Right lobe of liver (tissue), 6 donors: Measurements from ENCODE around the gene GRM5. TPM values are rescaled to one million over a fixed set of nuclear protein-coding genes. Genes with fewer than 3 reads are reported as not detected.

Experiments
- ATAC-seq, 4 donors: fragments of 200-7000 bp; cut with Tn5 transposase; one replicate each; pipeline ENCODE4 v1.9.1; 2020; ENCODE audit warnings: mild to moderate bottlenecking in 4 of 4, moderate library complexity in 4 of 4
- DNase-seq, 3 donors: peaks; one replicate each; pipeline ENCODE4 v3.0.0-alpha.2; 2020
- H3K27ac ChIP-seq, 3 donors: fragments of 200-600 bp; one replicate each; pipeline ENCODE4 v1.8.0; 2022
- H3K27me3 ChIP-seq, 2 donors: fragments of 200-600 bp; one replicate each; pipeline ENCODE4 v1.8.0; 2022
- H3K36me3 ChIP-seq, 4 donors: fragments of 200-600 bp; sonication (generic) in 1 of 4; one replicate each; pipeline versions ENCODE4 v1.5.1 to v1.8.0; 2017 to 2022; ENCODE audit warnings: control low read depth in 1 of 4
- H3K4me1 ChIP-seq, 4 donors: fragments of 200-600 bp; sonication (generic) in 1 of 4; one replicate each; pipeline versions ENCODE4 v1.5.1 to v1.8.0; 2017 to 2022; ENCODE audit warnings: control low read depth in 1 of 4
- H3K4me3 ChIP-seq, 3 donors: fragments of 200-600 bp; one replicate each; pipeline ENCODE4 v1.8.0; 2022
- H3K9me3 ChIP-seq, 4 donors: fragments of 200-600 bp; sonication (generic) in 1 of 4; one replicate each; pipeline versions ENCODE4 v1.5.1 to v1.8.0; 2017 to 2022; ENCODE audit warnings: control low read depth in 1 of 4
- CTCF ChIP-seq, 4 donors: fragments of 200-600 bp in 3 of 4; fragments of 450-650 bp in 1 of 4; IDR thresholded peaks; one replicate each; pipeline versions ENCODE4 v1.5.1 to v1.8.0; 2016 to 2022; ENCODE audit warnings: antibody characterized with exemption in 4 of 4, mild to moderate bottlenecking in 2 of 4
- POLR2A ChIP-seq: fragments of 450-650 bp; IDR thresholded peaks from one replicate; pipeline ENCODE4 v1.6.1; 2017; ENCODE audit warnings: antibody characterized with exemption, mild to moderate bottlenecking
- WGBS: methylation state at CpG from one replicate; pipeline ENCODE4 v1.1.6; 2018; ENCODE audit warnings: low coverage, low lambda C conversion rate; ENCODE audit not compliant: insufficient coverage; ENCODE audit errors: missing lambda C conversion rate; 5-methylcytosine and 5-hydroxymethylcytosine counted together
- intact Hi-C, 2 donors: fragments of 100-400 bp; cut with DNase I; formaldehyde crosslinking; loops; one replicate each; pipeline versions ENCODE4 v1.11.2 to v1.14.1; 2022
- total RNA-seq, 6 experiments: library from RNA; depleted of rRNA in 2 of 6; stranded (reverse); fragments of >200 nt in 2 of 6; fragmentation: NEBNext Ultra II Directional in 3 of 6; extraction: Animal tissue kit (Norgen Biotek cat#: 25700) in 3 of 6; gene quantifications; one replicate each; pipeline versions ENCODE4 v1.1.0 to v1.2.4, GENCODE V29; 2016 to 2023
- donor health status: DM: no; HTN: yes; CAD: no.
- donor health status: DM: no; HTN: no; CAD: no.
- donor health status: DM: no; HTN: no; CAD: no.
- donor health status: DM: no; HTN: yes; CAD: no.
- donor health status: DM: no; HTN: yes; CAD: no.

Gene GRM5
- total RNA-seq, 6 experiments from 2014 or later = not detected

- 70% methylated on average over 1 of the region's 1 CpG for WGBS
- no peak for TF ChIP-seq CTCF (IDR thresholded peaks at IDR 0.05)
- TF ChIP-seq POLR2A = no peak
Observed at GRCh38 chr11:88807349-88807748, 258.4 kb downstream of the GRM5 start.

GRCh38 chr11:88806410-88806809, 259.4 kb downstream of the GRM5 start:
- H3K27ac ChIP-seq = no peak overlapping the region

More at GRCh38 chr11:88807349-88807748, 258.4 kb downstream of the GRM5 start:
- H3K27ac ChIP-seq = no peak overlapping the region
- ATAC-seq (no peak), DNase-seq (no peak)
- no peak overlapping the region for H3K4me3 ChIP-seq
- peaks cover 0 to 19% (median 0%) of the 10 kb centered on the region in 4 donors for H3K4me1 ChIP-seq
- no peaks in the 10 kb centered on the region for H3K36me3 ChIP-seq
- no peaks in the 10 kb centered on the region for H3K27me3 ChIP-seq
- intact Hi-C loops = no loop called here
- H3K9me3 ChIP-seq = no peaks in the 10 kb centered on the region

GRCh38 chr11:88801484-88802123, 264.2 kb downstream of the GRM5 start:
- 57% methylated on average over 2 of the region's 2 CpGs for WGBS

More at GRCh38 chr11:88806410-88806809, 259.4 kb downstream of the GRM5 start:
- Histone ChIP-seq H3K36me3 (no peaks in the 10 kb centered on the region), H3K9me3 (no peaks in the 10 kb centered on the region), H3K4me3 (no peak overlapping the region), H3K4me1 (peaks cover 0 to 20% (median 0%) of the 10 kb centered on the region in 4 donors), H3K27me3 (no peaks in the 10 kb centered on the region)
- intact Hi-C loops = no loop called here
- ATAC-seq = no peak
- WGBS = 28% methylated on average over 1 of the region's 1 CpG
- TF ChIP-seq CTCF (IDR thresholded peaks at IDR 0.05) (no peak), POLR2A (no peak)
- DNase-seq = no peak

GRCh38 chr11:88799771-88800500, 265.8 kb downstream of the GRM5 start:
- H3K4me3 ChIP-seq = no peak overlapping the region
- H3K27me3 ChIP-seq = no peaks in the 10 kb centered on the region
- ATAC-seq (peak; percentile 87 to 98 (median 96)), DNase-seq (peak in 1 of 3 donors; percentile 51)
- 29% methylated on average over 1 of the region's 1 CpG for WGBS
- H3K4me1 ChIP-seq = peaks cover 0 to 14% (median 0%) of the 10 kb centered on the region in 4 donors
- H3K36me3 ChIP-seq = no peaks in the 10 kb centered on the region
- intact Hi-C loops = no loop called here
- no peaks in the 10 kb centered on the region for H3K9me3 ChIP-seq
- no peak for TF ChIP-seq CTCF (IDR thresholded peaks at IDR 0.05)
- no peak for TF ChIP-seq POLR2A
- no peak overlapping the region for H3K27ac ChIP-seq

More at GRCh38 chr11:88801484-88802123, 264.2 kb downstream of the GRM5 start:
- Histone ChIP-seq H3K27me3 (no peaks in the 10 kb centered on the region), H3K36me3 (no peaks in the 10 kb centered on the region), H3K9me3 (no peaks in the 10 kb centered on the region), H3K27ac (no peak overlapping the region), H3K4me3 (no peak overlapping the region), H3K4me1 (peaks cover 0 to 14% (median 0%) of the 10 kb centered on the region in 4 donors)
- DNase-seq (no peak), ATAC-seq (peak in 3 of 4 donors; percentile 69 to 84 (median 79))
- TF ChIP-seq POLR2A = no peak
- TF ChIP-seq CTCF (IDR thresholded peaks at IDR 0.05) = no peak
- intact Hi-C loops = no loop called here
